ENCODE results near the gene DOCK7. TPM values are rescaled to one million over a fixed set of nuclear protein-coding genes. Genes with fewer than 3 reads are reported as not detected.

The DOCK7 gene
- total and polyA plus RNA-seq, 8 donors, result 33.1 to 53.8 (median 44.0) TPM

DNA sequence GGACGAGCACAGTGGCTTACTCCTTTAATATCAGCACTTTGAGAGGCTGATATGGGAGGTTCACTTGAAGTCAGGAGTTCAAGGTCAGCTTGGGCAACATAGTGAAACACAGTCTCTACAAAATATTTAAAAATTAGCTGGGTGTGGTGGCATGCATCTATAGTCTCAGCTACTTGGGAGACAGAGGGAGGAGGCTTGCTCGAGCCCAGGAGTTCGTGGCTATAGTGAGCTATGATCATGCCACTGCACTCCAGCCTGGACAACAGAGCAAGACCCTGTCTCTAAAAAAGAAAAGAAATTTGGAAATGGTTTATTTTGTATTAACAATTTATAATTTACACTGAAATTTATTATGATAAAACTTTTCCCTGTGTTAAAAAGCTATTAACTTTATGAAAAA lies 92.5 kb downstream of the DOCK7 start:
- no peaks in the 10 kb centered on the region for H3K4me1 ChIP-seq
- DNase-seq (no peak), ATAC-seq (no peak)
- H3K36me3 ChIP-seq, result no peaks in the 10 kb centered on the region
- intact Hi-C loops (cut with DNase I), result no loop called here
- no peaks in the 10 kb centered on the region for H3K9me3 ChIP-seq
- no peaks in the 10 kb centered on the region for H3K27me3 ChIP-seq
- no peak overlapping the region for H3K4me3 ChIP-seq
- no peak overlapping the region for H3K27ac ChIP-seq
- TF ChIP-seq, protein P1, sequence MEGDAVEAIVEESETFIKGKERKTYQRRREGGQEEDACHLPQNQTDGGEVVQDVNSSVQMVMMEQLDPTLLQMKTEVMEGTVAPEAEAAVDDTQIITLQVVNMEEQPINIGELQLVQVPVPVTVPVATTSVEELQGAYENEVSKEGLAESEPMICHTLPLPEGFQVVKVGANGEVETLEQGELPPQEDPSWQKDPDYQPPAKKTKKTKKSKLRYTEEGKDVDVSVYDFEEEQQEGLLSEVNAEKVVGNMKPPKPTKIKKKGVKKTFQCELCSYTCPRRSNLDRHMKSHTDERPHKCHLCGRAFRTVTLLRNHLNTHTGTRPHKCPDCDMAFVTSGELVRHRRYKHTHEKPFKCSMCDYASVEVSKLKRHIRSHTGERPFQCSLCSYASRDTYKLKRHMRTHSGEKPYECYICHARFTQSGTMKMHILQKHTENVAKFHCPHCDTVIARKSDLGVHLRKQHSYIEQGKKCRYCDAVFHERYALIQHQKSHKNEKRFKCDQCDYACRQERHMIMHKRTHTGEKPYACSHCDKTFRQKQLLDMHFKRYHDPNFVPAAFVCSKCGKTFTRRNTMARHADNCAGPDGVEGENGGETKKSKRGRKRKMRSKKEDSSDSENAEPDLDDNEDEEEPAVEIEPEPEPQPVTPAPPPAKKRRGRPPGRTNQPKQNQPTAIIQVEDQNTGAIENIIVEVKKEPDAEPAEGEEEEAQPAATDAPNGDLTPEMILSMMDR (IDR thresholded peaks at IDR 0.05), result no peak

DNA sequence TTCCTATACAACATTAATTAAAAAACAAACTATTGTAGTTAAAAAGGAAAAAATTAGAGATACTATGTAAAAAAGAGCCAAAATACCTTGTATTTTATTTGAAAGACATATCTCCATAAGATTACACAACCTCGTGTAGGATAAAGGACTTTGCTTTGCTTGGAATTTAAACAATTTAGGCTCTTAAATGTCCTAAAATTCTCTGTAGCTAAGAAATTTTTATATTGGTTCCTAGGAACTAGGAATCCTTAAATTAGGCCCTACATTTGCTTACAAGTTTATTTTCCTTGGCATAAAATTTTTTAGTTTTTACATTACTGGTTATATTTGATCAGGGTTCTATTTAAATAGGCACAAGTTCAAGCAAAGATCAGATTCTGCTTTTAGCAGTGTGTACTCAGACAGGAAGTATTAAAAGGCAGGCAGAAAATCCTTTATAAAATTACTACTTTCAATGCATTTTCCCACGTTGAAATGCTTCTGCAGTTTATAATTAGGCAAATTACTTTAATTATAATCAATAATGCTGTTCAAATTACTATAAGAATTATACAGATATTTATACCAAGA lies 94.3 kb downstream of the DOCK7 start:
- ATAC-seq, result no peak
- Histone ChIP-seq H3K36me3 (no peaks in the 10 kb centered on the region), H3K4me3 (no peak overlapping the region), H3K27ac (no peak overlapping the region), H3K9me3 (no peaks in the 10 kb centered on the region), H3K4me1 (no peaks in the 10 kb centered on the region), H3K27me3 (no peaks in the 10 kb centered on the region)
- intact Hi-C loops (cut with DNase I), result no loop called here
- TF ChIP-seq, protein P1 (IDR thresholded peaks at IDR 0.05), result no peak
- no peak for DNase-seq

DNA sequence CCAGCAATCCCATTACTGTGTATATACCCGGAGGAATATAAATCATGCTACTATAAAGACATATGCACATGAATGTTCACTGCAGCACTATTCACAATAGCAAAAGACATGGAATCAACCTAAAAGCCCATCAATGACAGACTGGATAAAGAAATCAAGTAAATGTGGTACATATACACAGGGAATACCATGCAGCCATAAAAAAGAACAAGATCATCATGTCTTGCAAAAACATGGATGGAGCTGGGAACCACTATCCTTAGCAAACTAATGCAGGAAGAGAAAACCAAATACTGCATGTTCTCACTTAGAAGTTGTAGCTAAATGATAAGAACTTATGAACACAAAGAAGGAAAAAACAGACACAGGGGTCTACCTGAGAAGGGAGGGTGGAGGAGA lies 97.2 kb downstream of the DOCK7 start:
- no peak for ATAC-seq
- TF ChIP-seq, protein P1 (IDR thresholded peaks at IDR 0.05), result no peak
- H3K4me3 ChIP-seq, result no peak overlapping the region
- no peak for DNase-seq
- intact Hi-C loops (cut with DNase I), result no loop called here
- no peak overlapping the region for H3K27ac ChIP-seq
- no peaks in the 10 kb centered on the region for H3K9me3 ChIP-seq
- no peaks in the 10 kb centered on the region for H3K4me1 ChIP-seq
- H3K27me3 ChIP-seq, result no peaks in the 10 kb centered on the region
- H3K36me3 ChIP-seq, result no peaks in the 10 kb centered on the region

DNA sequence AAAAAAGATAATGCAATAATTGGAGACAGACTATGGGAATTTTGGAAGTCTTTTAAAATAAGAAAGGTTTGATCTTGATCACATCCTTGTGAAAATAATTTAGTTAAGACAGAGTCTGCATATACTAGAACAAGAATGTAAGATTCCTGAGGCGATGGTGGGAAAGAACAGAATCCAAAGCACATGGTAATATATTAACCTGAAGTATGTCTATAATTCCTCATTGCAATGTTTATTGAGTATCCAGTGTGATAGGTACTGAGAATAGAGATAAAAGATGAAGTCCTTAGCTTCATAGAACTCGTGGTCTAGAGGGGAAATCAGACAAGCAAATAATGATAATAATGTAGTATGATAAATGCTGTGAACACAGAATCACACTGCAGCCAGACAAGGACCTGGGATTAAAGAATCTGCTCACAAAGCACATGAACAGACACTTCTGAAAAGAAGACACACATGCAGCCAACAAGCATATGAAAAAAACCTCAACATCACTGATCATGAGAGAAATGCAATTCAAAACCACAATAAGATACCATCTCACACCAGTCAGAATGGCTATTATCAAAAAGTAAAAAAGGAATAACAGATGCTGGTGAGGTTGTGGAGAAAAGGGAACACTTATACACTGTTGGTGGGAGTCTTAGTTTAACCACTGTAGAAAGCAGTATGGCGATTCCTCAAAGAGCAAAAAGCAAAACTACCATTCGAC lies 97.8 kb downstream of the DOCK7 start:
- no peaks in the 10 kb centered on the region for H3K36me3 ChIP-seq
- no peak for DNase-seq
- no peaks in the 10 kb centered on the region for H3K27me3 ChIP-seq
- no peak overlapping the region for H3K4me3 ChIP-seq
- H3K9me3 ChIP-seq, result no peaks in the 10 kb centered on the region
- no peak for ATAC-seq
- H3K4me1 ChIP-seq, result no peaks in the 10 kb centered on the region
- H3K27ac ChIP-seq, result no peak overlapping the region
- TF ChIP-seq, protein P1 (IDR thresholded peaks at IDR 0.05), result no peak
- intact Hi-C loops (cut with DNase I), result no loop called here

DNA sequence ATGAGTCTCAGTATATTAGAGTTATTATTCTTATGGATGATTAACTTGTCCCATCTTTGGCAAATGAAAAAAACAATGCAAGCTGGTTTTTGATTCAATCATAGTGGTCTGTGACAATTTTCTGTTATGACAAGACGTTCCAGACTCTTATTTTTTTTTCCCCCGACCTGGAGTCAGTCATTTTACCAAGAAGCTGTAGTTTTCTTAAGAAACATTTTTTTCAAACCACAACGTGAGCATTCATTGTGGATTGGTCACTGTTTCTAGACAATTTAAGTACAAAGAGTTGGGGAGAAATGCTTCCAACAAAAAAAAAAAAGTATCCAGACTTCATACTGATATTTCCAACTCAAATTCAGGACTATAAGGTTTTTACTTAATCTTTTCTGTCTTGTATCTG lies 98.9 kb downstream of the DOCK7 start:
- intact Hi-C loops (cut with DNase I), result no loop called here
- Histone ChIP-seq H3K27ac (no peak overlapping the region), H3K4me1 (no peaks in the 10 kb centered on the region), H3K4me3 (no peak overlapping the region), H3K9me3 (no peaks in the 10 kb centered on the region), H3K36me3 (no peaks in the 10 kb centered on the region), H3K27me3 (no peaks in the 10 kb centered on the region)
- TF ChIP-seq, protein P1 (IDR thresholded peaks at IDR 0.05), result no peak
- no peak for DNase-seq
- ATAC-seq, result no peak

All from left lung (tissue), 10 donors.